Activated T-helper 9 cell treated with anti-CD3 and anti-CD28 coated beads, Interleukin-2, amount 50 U/mL, for 16 hours (primary cell): ENCODE measurements around the gene RPS4Y2.

Experiments used
- DNase-seq: peaks from one replicate; pipeline ENCODE4 v3.0.0-alpha.2; 2020; ENCODE audit warnings: low read depth

Gene RPS4Y2

GRCh38 chrY:20755808-20756207, at the start of gene RPS4Y2:
Gene RPS4Y2, plus strand, starts transcription at chrY:20756108. Its CDS starts 56 bp downstream, at chrY:20756164.
- no peak for DNase-seq

- no peak for DNase-seq
These were observed 41.5 kb upstream of the RPS4Y2 start for GRCh38 chrY:20714391-20714790.

- no peak for DNase-seq
These were observed 29.6 kb upstream of the RPS4Y2 start for GRCh38 chrY:20726184-20726907.

GRCh38 chrY:20735200-20735599, 20.7 kb upstream of the RPS4Y2 start:
- no peak for DNase-seq

GRCh38 chrY:20739806-20740205, 16.1 kb upstream of the RPS4Y2 start:
- no peak for DNase-seq

- no peak for DNase-seq
These were observed 15.3 kb upstream of the RPS4Y2 start for GRCh38 chrY:20740609-20741008.

GRCh38 chrY:20745060-20745459, 10.8 kb upstream of the RPS4Y2 start:
- DNase-seq = no peak

- no peak for DNase-seq
These were observed 9.0 kb upstream of the RPS4Y2 start for GRCh38 chrY:20746919-20747318.

- DNase-seq = no peak
These were observed 8.0 kb downstream of the RPS4Y2 start for GRCh38 chrY:20763869-20764268.

- no peak for DNase-seq
These were observed 9.2 kb downstream of the RPS4Y2 start for GRCh38 chrY:20765117-20765516.

- no peak for DNase-seq
These were observed 14.8 kb downstream of the RPS4Y2 start for GRCh38 chrY:20770755-20771154.

GRCh38 chrY:20776104-20776503, 20.2 kb downstream of the RPS4Y2 start:
- no peak for DNase-seq

- no peak for DNase-seq
These were observed 24.3 kb downstream of the RPS4Y2 start for GRCh38 chrY:20780104-20780654.

GRCh38 chrY:20780776-20781175, 24.9 kb downstream of the RPS4Y2 start:
- DNase-seq = no peak

- DNase-seq = no peak
These were observed 25.5 kb downstream of the RPS4Y2 start for GRCh38 chrY:20781408-20781807.

GRCh38 chrY:20784965-20785364, 29.1 kb downstream of the RPS4Y2 start:
- no peak for DNase-seq

- no peak for DNase-seq
These were observed 31.2 kb downstream of the RPS4Y2 start for GRCh38 chrY:20787076-20787475.

GRCh38 chrY:20798351-20799049, 42.6 kb downstream of the RPS4Y2 start:
- DNase-seq = no peak

- DNase-seq = no peak
These were observed 46.8 kb downstream of the RPS4Y2 start for GRCh38 chrY:20802659-20803058.

GRCh38 chrY:20806243-20806642, 50.3 kb downstream of the RPS4Y2 start:
- no peak for DNase-seq

- DNase-seq = no peak
These were observed 57.6 kb downstream of the RPS4Y2 start for GRCh38 chrY:20813459-20813858.

GRCh38 chrY:20814794-20815193, 58.9 kb downstream of the RPS4Y2 start:
- DNase-seq = no peak

GRCh38 chrY:20817067-20817466, 61.2 kb downstream of the RPS4Y2 start:
- no peak for DNase-seq
